Fibroblast of skin of abdomen (primary cell): ENCODE measurements around the gene PSG7.
"Not testable (repeated sequence)": the region's sequence is repeated elsewhere in the genome, so short reads cannot be mapped to it uniquely, and the experiment has no call there.

Source experiments
- DNase-seq: peaks from one replicate; pipeline ENCODE4 v3.0.0-alpha.2; 2013

PSG7 gene

DNA sequence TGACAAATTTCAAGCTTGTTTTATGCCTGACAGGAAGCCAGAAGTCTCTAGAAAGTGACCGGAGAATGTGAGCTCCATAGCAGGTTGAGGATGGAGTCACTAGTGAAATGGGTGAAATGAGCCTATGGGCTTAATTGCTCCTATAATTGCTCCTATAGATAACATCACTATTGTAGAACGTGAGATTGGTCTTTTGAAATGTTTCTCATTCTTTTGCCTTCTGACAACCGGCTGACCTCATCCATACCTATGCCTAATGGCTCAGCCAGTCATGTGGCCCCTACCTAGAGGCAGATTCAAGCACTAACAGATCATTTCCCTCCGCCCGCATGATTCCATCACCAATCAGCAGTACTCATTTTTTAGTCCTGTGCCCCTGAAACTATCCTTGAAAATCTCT is 23.5 kb downstream of the PSG7 start:
- not testable (repeated sequence) for DNase-seq

DNA sequence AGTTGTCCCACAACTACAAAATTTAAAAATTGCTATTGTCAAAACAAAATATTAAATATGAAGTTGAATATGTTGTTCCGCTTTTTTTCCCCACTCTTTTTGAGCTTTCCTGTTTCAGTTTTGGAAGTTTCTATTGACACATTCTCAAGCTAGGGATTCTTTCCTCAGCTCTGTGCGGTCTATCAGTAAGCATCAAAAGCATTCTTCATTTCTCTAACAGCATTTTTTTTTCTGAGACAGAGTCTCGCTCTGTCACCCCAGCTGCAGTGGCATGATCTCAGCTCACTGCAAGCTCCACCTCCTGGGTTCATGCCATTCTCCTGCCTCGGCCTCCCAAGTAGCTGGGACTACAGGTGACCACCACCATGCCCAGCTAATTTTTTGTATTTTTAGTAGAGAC is 24.1 kb downstream of the PSG7 start:
- DNase-seq: not testable (repeated sequence)

DNA sequence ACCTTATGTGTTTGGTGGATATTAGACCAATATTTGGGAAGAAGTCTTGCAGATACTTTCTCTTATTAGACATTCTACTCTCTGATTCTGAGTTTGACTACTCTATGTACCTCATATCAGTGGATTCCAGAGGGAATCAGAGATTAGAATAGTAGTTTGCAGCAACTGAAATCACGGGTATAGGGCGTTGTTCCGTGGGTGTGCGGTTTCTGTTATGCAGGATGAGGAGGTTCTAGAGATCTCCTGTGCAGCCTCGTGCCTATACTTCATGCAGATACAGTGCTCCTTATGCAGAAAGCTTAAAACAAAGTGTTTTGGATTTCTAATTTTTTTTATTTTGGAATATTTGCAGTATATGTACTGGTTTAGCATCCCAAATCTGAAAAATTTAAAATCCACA is 25.3 kb downstream of the PSG7 start:
- DNase-seq: not testable (repeated sequence)

DNA sequence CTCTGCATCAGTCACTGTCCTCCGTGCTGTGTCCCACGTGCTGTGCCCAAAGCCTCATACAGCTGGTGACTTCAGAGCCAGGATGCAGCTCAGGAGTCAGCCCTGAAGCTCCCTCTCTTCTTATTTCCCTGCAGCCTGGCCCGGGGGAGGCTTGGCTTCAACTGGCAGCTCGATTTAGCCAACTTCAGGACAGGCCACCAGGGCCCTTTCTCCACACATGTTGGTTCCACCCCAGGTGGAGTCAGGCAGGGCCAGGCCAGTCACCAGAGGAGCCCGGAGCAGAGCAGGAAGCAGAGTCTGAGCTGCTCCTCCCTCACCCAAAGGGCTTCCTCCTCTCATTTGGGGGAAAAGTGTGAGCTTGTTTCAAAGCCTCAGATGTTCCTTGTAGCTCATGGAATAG is 30.8 kb downstream of the PSG7 start:
- DNase-seq: not testable (repeated sequence)

DNA sequence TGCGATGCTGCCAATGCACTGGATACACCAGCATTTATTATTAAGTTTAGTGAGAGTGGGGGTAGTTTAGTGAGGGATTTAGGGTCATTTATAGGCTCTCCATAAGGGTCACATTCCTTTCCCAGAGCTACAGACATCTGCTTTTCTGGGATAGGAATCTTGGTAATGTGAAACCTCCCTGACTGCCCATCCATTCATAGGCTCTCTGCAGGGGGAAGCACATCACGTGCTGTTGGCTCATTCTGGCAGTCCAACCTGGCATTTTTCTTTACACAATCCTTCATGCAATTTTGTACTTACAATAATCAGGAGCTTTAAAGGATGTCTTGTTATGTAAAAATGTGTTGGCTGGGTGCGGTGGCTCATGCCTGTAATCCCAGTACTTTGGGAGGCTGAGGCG is 36.4 kb downstream of the PSG7 start:
- not testable (repeated sequence) for DNase-seq

DNA sequence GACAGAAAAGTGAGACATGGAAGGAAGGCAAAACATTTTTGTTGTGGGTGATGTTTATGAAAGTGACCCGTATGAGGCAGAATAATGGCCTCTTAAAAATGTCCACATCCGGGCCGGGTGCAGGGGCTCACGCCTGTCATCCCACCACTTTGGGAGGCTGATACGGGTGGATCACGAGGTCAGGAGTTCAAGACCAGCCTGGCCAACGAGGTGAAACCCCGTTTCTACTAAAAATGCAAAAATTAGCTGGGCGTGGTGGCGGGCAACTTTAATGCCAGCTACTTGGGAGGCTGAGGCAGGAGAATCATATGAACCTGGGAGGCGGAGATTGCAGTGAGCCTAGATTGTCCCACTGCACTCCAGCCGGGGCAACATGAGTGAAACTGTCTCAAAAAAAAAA is 37.3 kb downstream of the PSG7 start:
- DNase-seq: not testable (repeated sequence)

DNA sequence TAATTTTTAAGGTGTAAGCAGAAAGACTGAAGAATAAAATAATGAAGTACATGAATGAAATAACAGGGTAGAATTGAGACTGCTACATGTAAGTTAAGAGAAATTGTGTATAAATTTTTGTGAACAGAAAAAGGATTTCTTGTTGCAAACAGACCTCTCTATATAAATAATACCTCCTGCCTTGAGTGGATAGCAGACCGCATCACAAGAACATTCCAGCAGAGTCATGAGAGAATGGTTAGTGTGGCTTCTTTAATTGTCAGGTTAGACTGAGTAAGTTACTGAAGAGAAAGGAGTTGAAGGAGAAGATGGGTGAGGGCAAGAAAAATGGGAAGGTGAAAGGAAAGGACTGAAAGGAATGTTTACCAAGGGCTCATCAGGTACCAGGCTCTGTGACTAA is 37.9 kb downstream of the PSG7 start:
- not testable (repeated sequence) for DNase-seq

DNA sequence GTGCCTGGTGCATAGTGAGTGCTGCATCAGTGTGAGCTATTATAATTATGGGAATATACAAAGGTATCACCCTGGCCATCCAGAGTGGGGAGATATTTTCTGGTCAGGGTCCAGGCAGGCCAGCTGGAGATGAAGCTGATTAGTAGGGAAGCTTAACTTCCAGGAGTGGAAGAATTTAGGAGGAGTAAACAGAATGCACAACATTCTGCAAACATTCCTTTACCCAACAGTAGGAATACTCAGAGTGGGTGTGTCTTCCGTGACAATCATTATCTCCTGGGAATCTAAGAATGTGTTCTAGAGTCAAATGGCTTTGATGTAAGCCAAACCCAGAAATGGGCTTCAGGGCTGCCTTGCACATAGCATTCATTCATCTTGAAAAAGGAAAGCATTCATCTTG is 38.4 kb downstream of the PSG7 start:
- DNase-seq: not testable (repeated sequence)

DNA sequence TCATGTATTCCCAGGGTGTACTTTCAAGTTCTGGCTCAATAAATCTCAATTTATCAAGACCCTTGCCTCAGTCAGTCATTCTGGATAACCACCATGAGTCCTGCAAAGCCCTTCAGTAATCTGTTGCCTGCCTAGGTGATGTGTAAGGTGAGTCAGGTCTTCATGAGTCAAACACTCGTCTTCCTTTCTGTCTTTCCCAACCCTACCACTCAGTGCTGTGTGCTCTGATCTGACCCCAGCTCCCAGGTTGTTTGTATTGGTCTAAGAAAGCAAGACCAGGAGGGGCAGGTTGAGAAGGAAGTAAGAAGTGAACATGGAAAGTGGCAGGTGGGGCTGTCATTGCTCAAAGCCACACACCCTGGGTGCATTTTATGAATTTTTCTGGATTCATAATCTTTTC is 39.3 kb downstream of the PSG7 start:
- not testable (repeated sequence) for DNase-seq

DNA sequence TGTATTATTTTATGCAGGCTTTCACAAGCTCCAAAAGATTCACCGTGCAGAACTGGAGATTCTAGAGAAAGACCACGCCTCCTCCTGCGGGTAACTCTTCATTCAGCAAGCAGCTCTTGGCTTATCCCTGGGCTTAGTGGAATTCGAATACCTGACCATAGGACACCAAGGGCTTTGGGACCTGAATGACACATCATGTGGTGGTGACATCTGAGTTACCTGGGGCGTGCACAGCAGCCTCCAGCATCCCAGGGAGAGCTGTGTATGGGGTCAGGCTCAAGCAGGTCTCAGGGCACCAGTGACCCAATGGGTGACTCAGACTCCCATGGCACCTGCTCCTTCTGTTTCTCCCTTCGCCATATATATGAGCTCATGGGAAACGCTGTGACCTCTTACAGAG is 46.6 kb downstream of the PSG7 start:
- not testable (repeated sequence) for DNase-seq

DNA sequence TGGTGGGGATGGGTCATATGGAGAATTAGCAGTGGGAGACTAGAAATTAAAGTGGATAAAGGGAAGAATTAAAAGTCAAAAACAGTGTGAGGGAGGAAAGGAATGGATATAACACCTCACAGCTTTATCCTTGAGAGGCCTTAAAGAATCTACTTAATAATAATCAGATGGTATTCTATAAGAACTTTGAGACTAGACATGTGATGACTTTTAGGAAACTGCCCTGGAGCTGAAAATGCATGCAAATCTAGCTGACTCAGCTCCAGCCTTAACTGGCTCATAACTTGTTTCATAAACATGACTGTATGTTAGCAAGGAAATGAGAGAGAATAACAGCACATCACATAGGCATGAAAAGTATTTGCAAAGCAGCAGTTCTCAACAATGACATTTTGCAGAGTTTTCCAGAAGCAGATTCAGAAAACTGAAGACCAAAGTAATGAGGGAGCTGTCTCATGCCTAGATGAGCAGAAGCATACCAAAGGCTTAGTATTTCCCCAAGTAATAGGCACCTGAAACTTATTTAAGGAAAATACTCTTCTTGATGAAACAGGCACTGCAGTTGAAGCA is 49.0 kb downstream of the PSG7 start:
- peak; percentile 27 for DNase-seq

DNA sequence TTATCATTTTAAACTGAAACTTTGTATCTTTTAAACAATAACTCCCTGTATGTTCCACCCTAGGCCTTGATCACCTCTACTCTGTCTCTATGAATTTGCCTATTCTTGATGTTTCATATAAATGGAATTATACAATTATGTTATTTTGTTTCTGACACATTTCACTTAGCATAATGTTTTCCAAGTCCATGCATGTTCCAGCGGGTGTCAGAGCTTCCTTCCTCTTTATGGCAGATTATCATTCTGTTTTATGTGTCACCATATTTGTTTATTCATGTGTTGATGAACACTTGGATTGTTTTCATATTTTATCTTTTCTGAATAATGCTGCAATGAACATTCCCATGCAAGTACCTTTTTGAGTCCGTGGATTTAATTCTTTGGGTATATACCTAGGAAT is 54.3 kb downstream of the PSG7 start:
- not testable (repeated sequence) for DNase-seq

DNA sequence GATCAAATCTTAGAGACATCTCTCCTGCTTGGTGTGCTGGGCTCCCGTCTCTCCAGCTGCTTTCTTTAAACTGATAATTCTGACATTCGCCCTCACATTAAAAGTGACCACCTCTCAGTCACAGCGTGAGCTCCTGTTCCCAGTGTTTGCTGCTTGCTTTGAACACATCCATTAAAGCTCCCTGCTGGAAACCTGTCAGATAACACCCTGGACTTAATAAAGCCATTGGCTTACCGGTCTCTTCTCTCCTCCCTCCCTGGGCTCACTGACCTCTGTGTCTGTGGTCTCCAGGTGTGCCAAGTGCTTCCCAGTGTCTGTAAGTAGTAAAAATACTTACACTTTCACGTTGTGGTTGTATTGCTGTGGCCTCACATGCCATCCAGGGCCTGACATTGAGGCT is 55.0 kb downstream of the PSG7 start:
- not testable (repeated sequence) for DNase-seq

DNA sequence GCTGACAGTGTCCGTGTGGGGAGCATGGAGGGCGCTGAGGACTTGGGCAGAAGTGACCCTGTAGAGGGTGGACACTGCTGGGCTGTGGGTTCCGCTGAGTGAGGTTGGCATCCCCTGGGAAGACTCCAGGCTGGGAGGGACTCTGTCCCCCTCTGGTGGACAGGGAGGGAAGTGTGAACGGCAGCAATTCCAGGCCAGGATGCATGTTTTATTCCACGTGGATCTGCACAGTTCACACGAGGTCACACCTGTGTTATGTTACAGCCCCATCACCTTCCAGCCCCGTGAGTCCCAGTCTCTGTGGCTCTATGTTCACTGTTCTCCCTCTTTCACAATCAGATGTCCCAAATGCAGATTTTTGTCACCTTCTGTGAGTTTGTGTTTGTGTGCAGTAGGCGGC is 55.7 kb downstream of the PSG7 start:
- DNase-seq: peak; percentile 5

DNA sequence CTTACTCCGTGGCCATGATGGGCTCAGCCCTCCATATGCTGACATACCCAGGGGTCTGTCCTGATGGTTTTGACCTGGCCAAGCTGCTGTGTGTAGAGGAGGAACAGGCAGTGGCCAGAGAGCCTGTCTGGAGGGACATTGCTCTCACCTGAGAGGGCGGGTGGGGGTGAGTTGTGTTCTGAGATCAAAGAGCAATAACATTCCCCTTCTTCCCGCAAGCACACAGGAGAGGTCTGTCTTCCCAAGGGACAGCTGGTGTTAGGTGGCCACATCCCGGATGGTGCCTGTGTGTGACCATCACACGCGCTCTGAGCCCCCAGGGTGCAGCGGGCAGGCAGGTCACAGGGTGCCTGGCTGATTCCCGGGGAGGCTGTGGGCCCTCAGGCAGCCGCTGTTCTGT is 56.4 kb downstream of the PSG7 start:
- DNase-seq: not testable (repeated sequence)

DNA sequence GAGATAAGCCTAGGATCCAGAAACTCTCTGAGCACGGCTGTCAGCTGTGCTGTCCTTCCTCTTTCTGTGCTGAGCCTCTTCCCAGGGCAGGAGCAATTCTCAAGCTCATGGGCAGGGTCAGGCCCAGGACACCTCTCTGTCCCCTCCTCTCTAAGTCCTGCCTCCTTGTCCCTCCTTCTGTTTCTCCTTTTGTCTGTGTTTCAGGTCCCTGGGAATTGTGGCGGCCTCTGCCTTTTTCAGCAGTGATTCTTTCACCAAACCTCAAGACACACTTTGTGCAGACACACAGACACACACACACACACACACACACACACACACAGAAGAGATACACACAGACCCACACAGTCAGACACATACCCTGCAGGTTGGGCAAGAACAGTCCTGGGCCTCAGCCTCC is 57.4 kb downstream of the PSG7 start, which contains the start of gene PSG1:
Gene PSG1 (minus strand): TSS at position 101 of the 400 bp plus-strand sequence. CDS start 132 bp downstream, outside the sequence.
- no peak for DNase-seq

DNA sequence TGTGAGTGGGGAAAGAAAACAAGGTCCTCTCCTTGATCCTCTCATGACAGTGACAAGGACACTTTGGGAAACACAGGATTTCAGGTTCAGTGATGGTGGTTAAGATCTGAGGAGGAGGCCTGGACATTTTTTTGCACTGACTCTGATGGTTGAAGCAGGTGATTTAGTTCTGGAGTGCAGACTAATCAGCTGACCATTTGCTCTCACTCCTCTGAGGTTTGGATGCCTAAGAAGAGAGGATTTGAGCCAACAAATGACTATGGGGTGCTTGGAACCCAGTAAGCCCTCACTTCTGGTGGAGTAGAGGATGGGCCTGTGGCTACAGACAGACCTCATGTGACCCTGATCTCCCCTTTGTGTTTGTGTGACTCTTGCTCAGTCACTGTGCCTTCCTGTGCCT is 60.4 kb downstream of the PSG7 start:
- peak; percentile 31 for DNase-seq

DNA sequence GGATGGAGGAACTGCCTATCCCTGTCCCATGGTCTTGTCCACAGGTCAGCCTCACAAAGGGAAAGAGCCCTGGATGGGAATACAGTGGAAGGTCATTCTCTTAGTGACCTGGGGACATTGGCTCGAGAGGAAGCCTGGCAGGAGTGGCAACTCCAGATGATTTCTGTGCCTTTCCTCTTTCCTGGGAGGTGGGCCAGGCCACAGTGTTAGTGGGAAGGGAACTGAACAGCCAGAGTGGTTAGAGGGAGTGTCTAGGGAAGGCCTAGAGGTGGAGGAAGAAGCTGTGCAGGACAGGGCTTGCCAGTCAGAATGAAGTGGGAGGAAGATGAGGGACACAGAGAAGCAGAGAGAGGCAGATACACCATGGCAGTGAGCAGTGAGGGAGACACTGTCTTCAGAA is 61.1 kb downstream of the PSG7 start:
- not testable (repeated sequence) for DNase-seq

DNA sequence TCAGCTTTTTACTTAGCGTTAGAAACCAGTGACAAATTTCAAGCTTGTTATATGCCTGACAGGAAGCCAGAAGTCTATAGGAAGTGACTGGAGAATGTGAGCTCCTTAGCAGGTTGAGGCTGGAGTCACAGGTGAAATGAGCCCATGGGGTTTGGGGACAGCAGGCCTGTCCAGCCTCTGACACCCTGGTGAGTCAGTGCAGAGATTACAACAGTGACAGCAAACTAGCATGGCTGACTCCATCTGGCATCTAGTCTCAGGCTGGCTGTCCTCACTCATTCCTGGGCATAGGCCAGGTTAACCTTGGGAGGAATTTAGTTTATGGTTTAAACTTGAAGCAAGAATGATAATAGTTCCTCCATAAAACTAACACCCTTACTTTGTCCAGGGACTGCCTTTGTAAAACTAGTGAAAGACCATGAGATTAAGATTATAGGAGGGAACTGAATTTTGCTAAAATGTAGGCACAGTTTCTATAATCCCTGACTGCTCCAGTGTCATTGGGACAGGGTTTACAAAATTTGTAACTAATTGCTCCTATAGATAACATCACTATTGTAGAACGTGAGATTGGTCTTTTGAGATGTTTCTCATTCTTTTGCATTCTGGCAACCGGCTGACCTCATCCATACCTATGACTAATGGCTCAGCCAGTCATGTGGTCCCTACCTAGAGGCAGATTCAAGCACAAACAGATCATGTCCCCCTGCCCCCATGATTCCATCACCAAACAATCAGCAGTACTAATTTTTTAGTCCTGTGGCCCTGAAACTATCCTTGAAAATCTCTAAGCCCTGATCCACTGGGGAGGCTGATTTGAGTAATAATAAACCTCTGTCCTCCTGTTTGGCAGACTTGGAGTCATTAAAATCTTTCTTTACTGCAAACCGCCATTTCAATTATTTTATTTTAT is 61.9 kb downstream of the PSG7 start:
- DNase-seq: peak; percentile 74

DNA sequence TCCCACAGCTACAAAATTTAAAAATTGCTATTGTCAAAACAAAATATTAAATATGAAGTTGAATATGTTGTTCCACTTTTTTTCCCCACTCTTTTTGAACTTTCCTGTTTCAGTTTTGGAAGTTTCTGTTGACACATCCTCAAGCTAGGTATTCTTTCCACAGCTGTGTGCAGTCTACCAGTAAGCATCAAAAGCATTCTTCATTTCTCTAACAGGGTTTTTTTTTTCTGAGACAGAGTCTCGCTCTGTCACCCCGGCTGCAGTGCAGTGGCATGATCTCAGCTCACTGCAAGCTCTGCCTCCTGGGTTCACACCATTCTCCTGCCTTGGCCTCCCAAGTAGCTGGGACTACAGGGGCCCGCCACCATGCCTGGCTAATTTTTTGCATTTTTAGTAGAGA is 62.9 kb downstream of the PSG7 start:
- DNase-seq: not testable (repeated sequence)
